OCI-LY1 (cell line): Measurements from ENCODE around the gene SHC3.

ENCODE experiments used
- EZH2 ChIP-seq: fragments of 200-600 bp; sonication (generic), shearing (Covaris generic); IDR thresholded peaks from 2 replicates; pipeline ENCODE4 v1.8.0; 2017; ENCODE audit warnings: borderline replicate concordance, mixed run types, mild to moderate bottlenecking, antibody characterized with exemption, low read length, moderate library complexity, mixed read lengths
- TF ChIP-seq, protein P1 (sequence below): fragments of 200-600 bp; sonication (generic), shearing (Covaris generic); IDR thresholded peaks from 2 replicates; pipeline ENCODE4 v1.5.1; 2017; ENCODE audit warnings: mild to moderate bottlenecking, antibody characterized with exemption, low read length, moderate library complexity, mixed read lengths

DNA sequence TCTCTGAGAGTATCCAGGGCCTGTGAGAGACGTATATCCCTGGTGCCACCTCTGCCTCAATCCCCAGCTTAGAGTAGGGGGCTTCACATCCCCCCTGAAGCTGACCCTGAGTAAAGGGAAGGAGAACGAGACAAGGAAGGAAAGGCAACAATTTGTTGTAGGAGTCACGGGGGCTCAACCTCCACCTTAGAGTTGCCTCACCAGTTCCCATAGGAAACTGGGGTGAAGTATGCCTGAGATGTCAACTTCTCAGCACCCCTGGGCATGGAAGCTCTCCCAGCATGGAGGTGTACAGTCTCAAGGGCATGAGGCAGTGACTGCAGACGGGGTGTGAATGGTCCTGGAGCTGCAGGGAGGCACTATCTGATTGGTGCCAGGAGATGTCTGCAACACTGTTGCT lies 133.7 kb downstream of the SHC3 start:
- TF ChIP-seq, protein P1, sequence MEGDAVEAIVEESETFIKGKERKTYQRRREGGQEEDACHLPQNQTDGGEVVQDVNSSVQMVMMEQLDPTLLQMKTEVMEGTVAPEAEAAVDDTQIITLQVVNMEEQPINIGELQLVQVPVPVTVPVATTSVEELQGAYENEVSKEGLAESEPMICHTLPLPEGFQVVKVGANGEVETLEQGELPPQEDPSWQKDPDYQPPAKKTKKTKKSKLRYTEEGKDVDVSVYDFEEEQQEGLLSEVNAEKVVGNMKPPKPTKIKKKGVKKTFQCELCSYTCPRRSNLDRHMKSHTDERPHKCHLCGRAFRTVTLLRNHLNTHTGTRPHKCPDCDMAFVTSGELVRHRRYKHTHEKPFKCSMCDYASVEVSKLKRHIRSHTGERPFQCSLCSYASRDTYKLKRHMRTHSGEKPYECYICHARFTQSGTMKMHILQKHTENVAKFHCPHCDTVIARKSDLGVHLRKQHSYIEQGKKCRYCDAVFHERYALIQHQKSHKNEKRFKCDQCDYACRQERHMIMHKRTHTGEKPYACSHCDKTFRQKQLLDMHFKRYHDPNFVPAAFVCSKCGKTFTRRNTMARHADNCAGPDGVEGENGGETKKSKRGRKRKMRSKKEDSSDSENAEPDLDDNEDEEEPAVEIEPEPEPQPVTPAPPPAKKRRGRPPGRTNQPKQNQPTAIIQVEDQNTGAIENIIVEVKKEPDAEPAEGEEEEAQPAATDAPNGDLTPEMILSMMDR: no peak
- TF ChIP-seq EZH2: no peak
